ENCODE data around the gene BNIP1.
"Not testable (repeated sequence)": the region's sequence is repeated elsewhere in the genome, so short reads cannot be mapped to it uniquely, and the experiment has no call there.

The BNIP1 gene

GRCh38 chr5:173143567-173143966 lies 764 bp upstream of the BNIP1 start:
- in situ Hi-C loops (cut with HindIII; ENCODE audit: low pct_unique_long_range_greater_than_20kb, low sequenced_read_pairs) = no loop called here
- no peak for TF ChIP-seq JUND (IDR thresholded peaks at IDR 0.05; ENCODE audit: low read depth)
- DNase-seq (ENCODE audit: low read depth in 1 of 2, low spot score in 1 of 2) = no peak

GRCh38 chr5:173148354-173148753 lies 4.0 kb downstream of the BNIP1 start:
- in situ Hi-C loops (cut with HindIII; ENCODE audit: low pct_unique_long_range_greater_than_20kb, low sequenced_read_pairs) = no loop called here
- TF ChIP-seq JUND (IDR thresholded peaks at IDR 0.05; ENCODE audit: low read depth) = no peak

GRCh38 chr5:173152547-173152946 lies 8.2 kb downstream of the BNIP1 start:
- no peak for TF ChIP-seq JUND (IDR thresholded peaks at IDR 0.05; ENCODE audit: low read depth)
- in situ Hi-C loops (cut with HindIII; ENCODE audit: low pct_unique_long_range_greater_than_20kb, low sequenced_read_pairs) = no loop called here
- DNase-seq (ENCODE audit: low read depth in 1 of 2, low spot score in 1 of 2) = no peak

More at GRCh38 chr5:173148354-173148753, 4.0 kb downstream of the BNIP1 start:
- no peak for DNase-seq (ENCODE audit: low read depth in 1 of 2, low spot score in 1 of 2)

- TF ChIP-seq JUND (IDR thresholded peaks at IDR 0.05; ENCODE audit: low read depth) = no peak
- no peak for DNase-seq (ENCODE audit: low read depth in 1 of 2, low spot score in 1 of 2)
- in situ Hi-C loops (cut with HindIII; ENCODE audit: low pct_unique_long_range_greater_than_20kb, low sequenced_read_pairs) = no loop called here
Measured at GRCh38 chr5:173153842-173154241, 9.5 kb downstream of the BNIP1 start.

- DNase-seq (ENCODE audit: low read depth in 1 of 2, low spot score in 1 of 2); in situ Hi-C loops (cut with HindIII; ENCODE audit: low pct_unique_long_range_greater_than_20kb, low sequenced_read_pairs): not testable (repeated sequence)
Measured at GRCh38 chr5:173154619-173155018, 10.3 kb downstream of the BNIP1 start.

- TF ChIP-seq JUND (IDR thresholded peaks at IDR 0.05; ENCODE audit: low read depth) = no peak
- no peak for DNase-seq (ENCODE audit: low read depth in 1 of 2, low spot score in 1 of 2)
- in situ Hi-C loops (cut with HindIII; ENCODE audit: low pct_unique_long_range_greater_than_20kb, low sequenced_read_pairs) = no loop called here
Measured at GRCh38 chr5:173155912-173156311, 11.6 kb downstream of the BNIP1 start.

- in situ Hi-C loops (cut with HindIII; ENCODE audit: low pct_unique_long_range_greater_than_20kb, low sequenced_read_pairs) = no loop called here
- TF ChIP-seq JUND (IDR thresholded peaks at IDR 0.05; ENCODE audit: low read depth) = no peak
- no peak for DNase-seq (ENCODE audit: low read depth in 1 of 2, low spot score in 1 of 2)
Measured at GRCh38 chr5:173158366-173158765, 14.0 kb downstream of the BNIP1 start.

GRCh38 chr5:173159256-173159655 lies 14.9 kb downstream of the BNIP1 start:
- in situ Hi-C loops (cut with HindIII; ENCODE audit: low pct_unique_long_range_greater_than_20kb, low sequenced_read_pairs) = no loop called here
- no peak for DNase-seq (ENCODE audit: low read depth in 1 of 2, low spot score in 1 of 2)
- no peak for TF ChIP-seq JUND (IDR thresholded peaks at IDR 0.05; ENCODE audit: low read depth)

- in situ Hi-C loops (cut with HindIII; ENCODE audit: low pct_unique_long_range_greater_than_20kb, low sequenced_read_pairs) = no loop called here
- no peak for TF ChIP-seq JUND (IDR thresholded peaks at IDR 0.05; ENCODE audit: low read depth)
- no peak for DNase-seq (ENCODE audit: low read depth in 1 of 2, low spot score in 1 of 2)
Measured at GRCh38 chr5:173161148-173161547, 16.8 kb downstream of the BNIP1 start.

- no peak for DNase-seq (ENCODE audit: low read depth in 1 of 2, low spot score in 1 of 2)
- no peak for TF ChIP-seq JUND (IDR thresholded peaks at IDR 0.05; ENCODE audit: low read depth)
- in situ Hi-C loops (cut with HindIII; ENCODE audit: low pct_unique_long_range_greater_than_20kb, low sequenced_read_pairs) = no loop called here
Measured at GRCh38 chr5:173163219-173163618, 18.9 kb downstream of the BNIP1 start.

GRCh38 chr5:173165177-173166016 lies 21.1 kb downstream of the BNIP1 start:
- in situ Hi-C loops (cut with HindIII; ENCODE audit: low pct_unique_long_range_greater_than_20kb, low sequenced_read_pairs) = no loop called here
- DNase-seq (ENCODE audit: low read depth in 1 of 2, low spot score in 1 of 2) = no peak

GRCh38 chr5:173172166-173172565 lies 27.8 kb downstream of the BNIP1 start:
- in situ Hi-C loops (cut with HindIII; ENCODE audit: low pct_unique_long_range_greater_than_20kb, low sequenced_read_pairs) = no loop called here
- no peak for TF ChIP-seq JUND (IDR thresholded peaks at IDR 0.05; ENCODE audit: low read depth)
- no peak for DNase-seq (ENCODE audit: low read depth in 1 of 2, low spot score in 1 of 2)

More at GRCh38 chr5:173165177-173166016, 21.1 kb downstream of the BNIP1 start:
- no peak for TF ChIP-seq JUND (IDR thresholded peaks at IDR 0.05; ENCODE audit: low read depth)

GRCh38 chr5:173175523-173175922 lies 31.2 kb downstream of the BNIP1 start:
- in situ Hi-C loops (cut with HindIII; ENCODE audit: low pct_unique_long_range_greater_than_20kb, low sequenced_read_pairs) = no loop called here
- TF ChIP-seq JUND (IDR thresholded peaks at IDR 0.05; ENCODE audit: low read depth) = no peak
- no peak for DNase-seq (ENCODE audit: low read depth in 1 of 2, low spot score in 1 of 2)
